ENCODE measurements around the gene SUSD5. TPM values are rescaled to one million over a fixed set of nuclear protein-coding genes. Genes with fewer than 3 reads are reported as not detected.
A peak's percentile ranks its signal among the peaks of the same experiment; 100 is the strongest.
"Not testable (repeated sequence)": the region's sequence is repeated elsewhere in the genome, so short reads cannot be mapped to it uniquely, and the experiment has no call there.

SUSD5 gene
- total RNA-seq, 2 donors from 2014 or later = not detected

- DNase-seq (ENCODE audit: low spot score in 2 of 2) = peak; percentile 85 to 87
- ATAC-seq = peak; percentile 87 to 89
- H3K36me3 Mint-ChIP-seq = no peaks in the 10 kb centered on the region
- H3K27ac Mint-ChIP-seq = peak within 1 kb of the TSS; percentile 44 to 64
- no peaks in the 10 kb centered on the region for H3K9me3 Mint-ChIP-seq
Measured at GRCh38 chr3:33113772-33114621, 104.6 kb downstream of the SUSD5 start, which contains the start of gene CRTAP. TSS of gene CRTAP (plus strand) at chr3:33114014. CDS start at chr3:33114078, 64 bp downstream.

- DNase-seq (ENCODE audit: low spot score in 2 of 2) = no peak
- H3K36me3 Mint-ChIP-seq = no peaks in the 10 kb centered on the region
- ATAC-seq = peak in 1 of 2 donors; percentile 32
- H3K27ac Mint-ChIP-seq = peak overlapping the region in 1 of 2 donors; percentile 32
- no peaks in the 10 kb centered on the region for H3K9me3 Mint-ChIP-seq
Measured at GRCh38 chr3:33111581-33111980, 107.0 kb downstream of the SUSD5 start.

- H3K27ac Mint-ChIP-seq; H3K9me3 Mint-ChIP-seq; ATAC-seq; DNase-seq (ENCODE audit: low spot score in 2 of 2); H3K36me3 Mint-ChIP-seq: not testable (repeated sequence)
Measured at GRCh38 chr3:33106854-33107253, 111.8 kb downstream of the SUSD5 start.

GRCh38 chr3:33105341-33105948, 113.2 kb downstream of the SUSD5 start:
- Mint-ChIP-seq H3K36me3 (no peaks in the 10 kb centered on the region), H3K9me3 (no peaks in the 10 kb centered on the region), H3K27ac (no peak overlapping the region)
- ATAC-seq (no peak), DNase-seq (ENCODE audit: low spot score in 2 of 2) (no peak)

GRCh38 chr3:33104803-33105202, 113.8 kb downstream of the SUSD5 start:
- DNase-seq (ENCODE audit: low spot score in 2 of 2) = no peak
- no peak overlapping the region for H3K27ac Mint-ChIP-seq
- H3K36me3 Mint-ChIP-seq = no peaks in the 10 kb centered on the region
- no peak for ATAC-seq
- H3K9me3 Mint-ChIP-seq = no peaks in the 10 kb centered on the region

- Mint-ChIP-seq H3K36me3 (no peaks in the 10 kb centered on the region), H3K9me3 (no peaks in the 10 kb centered on the region), H3K27ac (no peak overlapping the region)
- ATAC-seq (no peak), DNase-seq (ENCODE audit: low spot score in 2 of 2) (no peak)
Measured at GRCh38 chr3:33103480-33103879, 115.1 kb downstream of the SUSD5 start.

- ATAC-seq = no peak
- Mint-ChIP-seq H3K9me3 (no peaks in the 10 kb centered on the region), H3K27ac (no peak overlapping the region), H3K36me3 (no peaks in the 10 kb centered on the region)
- no peak for DNase-seq (ENCODE audit: low spot score in 2 of 2)
Measured at GRCh38 chr3:33103034-33103433, 115.6 kb downstream of the SUSD5 start.

GRCh38 chr3:33100229-33100628, 118.4 kb downstream of the SUSD5 start:
- Mint-ChIP-seq H3K27ac (no peak overlapping the region), H3K9me3 (no peaks in the 10 kb centered on the region), H3K36me3 (peaks cover 0 to 10% of the 10 kb centered on the region in 2 donors)
- ATAC-seq = no peak
- DNase-seq (ENCODE audit: low spot score in 2 of 2) = no peak

Other genes with a start within 250 kb of the SUSD5 start
- gene GLB1, start 121.7 kb downstream of the SUSD5 start, total RNA-seq = 10 to 100 TPM; 28.9 to 60.2 TPM
- gene TMPPE, start 121.7 kb downstream of the SUSD5 start, total RNA-seq = 1 to 10 TPM; 3.6 to 9.5 TPM
- gene CRTAP, start 104.8 kb downstream of the SUSD5 start, total RNA-seq = 10 to 100 TPM; 44.1 to 66.6 TPM
- gene FBXL2, start 58.6 kb upstream of the SUSD5 start, total RNA-seq = not detected
- 10 to 100 TPM; 49.7 to 57.6 TPM for gene UBP1, start 221.6 kb upstream of the SUSD5 start, total RNA-seq

All from activated naive CD4-positive, alpha-beta T cell treated with anti-CD3 and anti-CD28 coated beads, Interleukin-2, amount 50 U/mL, for 72 hours (primary cell).